OCI-LY3 (cell line): Measurements from ENCODE around the gene GNS.
A peak's percentile ranks its signal among the peaks of the same experiment; 100 is the strongest.

Experiments
- CTCF ChIP-seq: fragments of 200-600, 300-600 bp; sonication (generic); IDR thresholded peaks from 2 replicates; pipeline ENCODE4 v1.5.1; 2014; ENCODE audit warnings: antibody characterized with exemption, low read length, low read depth
- EZH2phosphoT487 ChIP-seq: fragments of 200-600 bp; shearing (Covaris generic); IDR thresholded peaks from 2 replicates; pipeline ENCODE4 v1.6.1; 2018; ENCODE audit warnings: antibody characterized with exemption, mixed run types, low read depth

GRCh38 chr12:64801381-64801780 is 42.2 kb upstream of the GNS start:
- peak; percentile 62 for TF ChIP-seq CTCF
- no peak for TF ChIP-seq EZH2phosphoT487
